MM.1S (cell line): ENCODE results near the gene TAF1.

Experiments
- DNase-seq: peaks from one replicate; pipeline ENCODE4 v3.0.0-alpha.2; 2015
- H2AFZ ChIP-seq: fragments of 300-600 bp; sonication (generic); 2 replicates; pipeline ENCODE4 v1.6.0; 2016; ENCODE audit warnings: antibody characterized with exemption, low read length
- H3F3A ChIP-seq: fragments of 300-600 bp; sonication (generic); 2 replicates; pipeline ENCODE4 v1.6.1; 2016; ENCODE audit warnings: mild to moderate bottlenecking, antibody characterized with exemption, low read length, moderate library complexity, mixed read lengths; ENCODE audit not compliant: insufficient read depth
- H3K27ac ChIP-seq: fragments of 300-600 bp; sonication (generic); 2 replicates; pipeline ENCODE4 v1.5.1; 2016; ENCODE audit warnings: mild to moderate bottlenecking, low read length
- H3K27me3 ChIP-seq: fragments of 300-600 bp; sonication (generic); replicated peaks from 2 replicates; pipeline ENCODE4 v1.6.0; 2016; ENCODE audit warnings: low read length; ENCODE audit not compliant: insufficient read depth
- H3K36me3 ChIP-seq: fragments of 300-600 bp; sonication (generic); replicated peaks from 2 replicates; pipeline ENCODE4 v1.6.1; 2016; ENCODE audit warnings: mild to moderate bottlenecking, low read length, mixed read lengths; ENCODE audit not compliant: insufficient read depth
- H3K4me1 ChIP-seq: fragments of 300-600 bp; sonication (generic); 2 replicates; pipeline ENCODE4 v1.6.1; 2016; ENCODE audit warnings: low read length, mixed read lengths
- H3K4me2 ChIP-seq: fragments of 300-600 bp; sonication (generic); 2 replicates; pipeline ENCODE4 v1.6.0; 2016; ENCODE audit warnings: low read depth, low read length
- H3K4me3 ChIP-seq: fragments of 300-600 bp; sonication (generic); 2 replicates; pipeline ENCODE4 v1.5.1; 2016; ENCODE audit warnings: low read length, mixed read lengths
- H3K79me2 ChIP-seq: fragments of 300-600 bp; sonication (generic); 2 replicates; pipeline ENCODE4 v1.6.1; 2016; ENCODE audit warnings: mixed run types, low read length, mixed read lengths
- H3K9ac ChIP-seq: fragments of 300-600 bp; sonication (generic); 2 replicates; pipeline ENCODE4 v1.6.1; 2016; ENCODE audit warnings: low read length, mixed read lengths
- H3K9me2 ChIP-seq: fragments of 300-600 bp; sonication (generic); replicated peaks from 2 replicates; pipeline ENCODE4 v1.6.1; 2016; ENCODE audit warnings: mild to moderate bottlenecking, low read length, mixed read lengths; ENCODE audit not compliant: insufficient read depth
- H3K9me3 ChIP-seq: fragments of 300-600 bp; sonication (generic); replicated peaks from 2 replicates; pipeline ENCODE4 v1.6.1; 2016; ENCODE audit warnings: mild to moderate bottlenecking, low read length, mixed read lengths; ENCODE audit not compliant: insufficient read depth
- H4K20me1 ChIP-seq: fragments of 300-600 bp; sonication (generic); 2 replicates; pipeline ENCODE4 v1.6.1; 2016; ENCODE audit warnings: mild to moderate bottlenecking, low read length, moderate library complexity, mixed read lengths; ENCODE audit not compliant: insufficient read depth
- CTCF ChIP-seq: fragments of 300-600 bp; sonication (generic); IDR thresholded peaks from 2 replicates; pipeline ENCODE4 v1.5.1; 2016; ENCODE audit warnings: antibody characterized with exemption, low read length, mixed read lengths
- EZH2 ChIP-seq: fragments of 300-600 bp; sonication (generic); optimal IDR thresholded peaks from 2 replicates; pipeline ENCODE3; 2017; ENCODE audit warnings: low read depth, mild to moderate bottlenecking, antibody characterized with exemption, low read length, mixed read lengths
- EZH2phosphoT487 ChIP-seq: fragments of 300-600 bp; sonication (generic); IDR thresholded peaks from 2 replicates; pipeline ENCODE4 v1.6.1; 2018; ENCODE audit warnings: antibody characterized with exemption, low read length

The TAF1 gene

GRCh38 chrX:71364221-71364620 lies 1.9 kb upstream of the TAF1 start:
- Histone ChIP-seq H3K27me3 (no peaks in the 10 kb centered on the region), H3K79me2 (peaks cover 24% of the 10 kb centered on the region), H3K9me3 (no peaks in the 10 kb centered on the region), H4K20me1 (no peaks in the 10 kb centered on the region), H3K4me3 (no peak overlapping the region), H3K4me1 (no peaks in the 10 kb centered on the region), H3K27ac (no peak overlapping the region), H3K36me3 (no peaks in the 10 kb centered on the region), H3K9ac (no peak overlapping the region), H3K4me2 (no peak overlapping the region), H2AFZ (no peak overlapping the region), H3K9me2 (no peaks in the 10 kb centered on the region), H3F3A (no peaks in the 10 kb centered on the region)
- no peak for TF ChIP-seq CTCF
- TF ChIP-seq EZH2phosphoT487: no peak
- TF ChIP-seq EZH2: no peak
- DNase-seq: no peak

GRCh38 chrX:71365356-71365874 lies 742 bp upstream of the TAF1 start:
- peak overlapping the region; percentile 69 for H3K4me3 ChIP-seq
- H3K79me2 ChIP-seq: peaks cover 29% of the 10 kb centered on the region
- H3K4me1 ChIP-seq: no peaks in the 10 kb centered on the region
- H3F3A ChIP-seq: no peaks in the 10 kb centered on the region
- no peaks in the 10 kb centered on the region for H3K9me3 ChIP-seq
- no peak for DNase-seq
- TF ChIP-seq EZH2 (no peak), EZH2phosphoT487 (no peak), CTCF (no peak)
- peak overlapping the region; percentile 56; the same call in 1 of the 2 replicates for H2AFZ ChIP-seq
- H3K9me2 ChIP-seq: no peaks in the 10 kb centered on the region
- H4K20me1 ChIP-seq: no peaks in the 10 kb centered on the region
- peak overlapping the region; percentile 86 for H3K9ac ChIP-seq
- H3K27me3 ChIP-seq: no peaks in the 10 kb centered on the region
- peak overlapping the region; percentile 58; the same call in 1 of the 2 replicates for H3K4me2 ChIP-seq
- no peaks in the 10 kb centered on the region for H3K36me3 ChIP-seq
- H3K27ac ChIP-seq: peak overlapping the region; percentile 89; the same call in 1 of the 2 replicates

GRCh38 chrX:71366674-71367256 lies 608 bp downstream of the TAF1 start:
- Histone ChIP-seq H3F3A (no peaks in the 10 kb centered on the region), H3K4me2 (peak overlapping the region; percentile 69), H3K79me2 (peaks cover 41% of the 10 kb centered on the region), H3K27me3 (no peaks in the 10 kb centered on the region), H2AFZ (peak overlapping the region; percentile 30; the same call in 1 of the 2 replicates), H4K20me1 (no peaks in the 10 kb centered on the region), H3K9me2 (no peaks in the 10 kb centered on the region), H3K9me3 (no peaks in the 10 kb centered on the region), H3K27ac (peak overlapping the region; percentile 89), H3K36me3 (no peaks in the 10 kb centered on the region), H3K4me1 (no peaks in the 10 kb centered on the region), H3K4me3 (peak overlapping the region; percentile 85), H3K9ac (peak overlapping the region; percentile 90)
- peak; percentile 26 for DNase-seq
- TF ChIP-seq EZH2 (no peak), CTCF (no peak), EZH2phosphoT487 (no peak)
